IPS-15b (cell line): Measurements from ENCODE around the gene ATP2C2.
A peak's percentile ranks its signal among the peaks of the same experiment; 100 is the strongest.

Experiments used
- H3K27me3 ChIP-seq: one replicate; pipeline ENCODE4 v1.6.1; 2013; ENCODE audit warnings: low read length; ENCODE audit not compliant: control insufficient read depth, insufficient read depth
- H3K36me3 ChIP-seq: one replicate; pipeline ENCODE4 v1.6.1; 2013; ENCODE audit warnings: low read length; ENCODE audit not compliant: control insufficient read depth, insufficient read depth
- H3K4me1 ChIP-seq: one replicate; pipeline ENCODE4 v1.6.1; 2013; ENCODE audit warnings: mild to moderate bottlenecking, low read length; ENCODE audit not compliant: control insufficient read depth, insufficient read depth
- H3K4me3 ChIP-seq: one replicate; pipeline ENCODE4 v1.5.1; 2013; ENCODE audit warnings: low read depth, low read length
- H3K9ac ChIP-seq: one replicate; pipeline ENCODE4 v1.6.1; 2013; ENCODE audit warnings: low read depth, mild to moderate bottlenecking, low read length
- H3K9me3 ChIP-seq: one replicate; pipeline ENCODE4 v1.6.1; 2013; ENCODE audit warnings: mild to moderate bottlenecking, low read length; ENCODE audit not compliant: control insufficient read depth, insufficient read depth

Gene ATP2C2

GRCh38 chr16:84358601-84359295 is 9.6 kb upstream of the ATP2C2 start:
- no peak overlapping the region for H3K9ac ChIP-seq
- no peaks in the 10 kb centered on the region for H3K36me3 ChIP-seq
- no peaks in the 10 kb centered on the region for H3K9me3 ChIP-seq
- no peaks in the 10 kb centered on the region for H3K27me3 ChIP-seq
- no peak overlapping the region for H3K4me3 ChIP-seq
- H3K4me1 ChIP-seq: no peaks in the 10 kb centered on the region

GRCh38 chr16:84359326-84359725 is 9.0 kb upstream of the ATP2C2 start:
- no peaks in the 10 kb centered on the region for H3K36me3 ChIP-seq
- no peak overlapping the region for H3K9ac ChIP-seq
- H3K9me3 ChIP-seq: no peaks in the 10 kb centered on the region
- H3K4me3 ChIP-seq: no peak overlapping the region
- no peaks in the 10 kb centered on the region for H3K27me3 ChIP-seq
- no peaks in the 10 kb centered on the region for H3K4me1 ChIP-seq

GRCh38 chr16:84360170-84360569 is 8.2 kb upstream of the ATP2C2 start:
- Histone ChIP-seq H3K36me3 (no peaks in the 10 kb centered on the region), H3K4me3 (no peak overlapping the region), H3K9ac (no peak overlapping the region), H3K4me1 (no peaks in the 10 kb centered on the region), H3K27me3 (no peaks in the 10 kb centered on the region), H3K9me3 (no peaks in the 10 kb centered on the region)

- Histone ChIP-seq H3K4me1 (no peaks in the 10 kb centered on the region), H3K4me3 (no peak overlapping the region), H3K36me3 (no peaks in the 10 kb centered on the region), H3K9ac (no peak overlapping the region), H3K9me3 (no peaks in the 10 kb centered on the region), H3K27me3 (no peaks in the 10 kb centered on the region)
Observed at GRCh38 chr16:84360748-84361147, 7.6 kb upstream of the ATP2C2 start.

GRCh38 chr16:84361546-84361945 is 6.8 kb upstream of the ATP2C2 start:
- Histone ChIP-seq H3K27me3 (no peaks in the 10 kb centered on the region), H3K9me3 (no peaks in the 10 kb centered on the region), H3K4me1 (no peaks in the 10 kb centered on the region), H3K4me3 (no peak overlapping the region), H3K36me3 (no peaks in the 10 kb centered on the region), H3K9ac (no peak overlapping the region)

GRCh38 chr16:84362471-84362941 is 5.8 kb upstream of the ATP2C2 start:
- H3K4me1 ChIP-seq: no peaks in the 10 kb centered on the region
- H3K36me3 ChIP-seq: no peaks in the 10 kb centered on the region
- no peak overlapping the region for H3K4me3 ChIP-seq
- H3K9ac ChIP-seq: no peak overlapping the region
- peaks cover 8% of the 10 kb centered on the region for H3K27me3 ChIP-seq
- no peaks in the 10 kb centered on the region for H3K9me3 ChIP-seq

GRCh38 chr16:84366208-84366607 is 2.1 kb upstream of the ATP2C2 start:
- Histone ChIP-seq H3K27me3 (peaks cover 19% of the 10 kb centered on the region), H3K4me3 (no peak overlapping the region), H3K36me3 (no peaks in the 10 kb centered on the region), H3K9ac (no peak overlapping the region), H3K9me3 (no peaks in the 10 kb centered on the region), H3K4me1 (peaks cover 7% of the 10 kb centered on the region)

- no peaks in the 10 kb centered on the region for H3K36me3 ChIP-seq
- peaks cover 19% of the 10 kb centered on the region for H3K27me3 ChIP-seq
- H3K4me1 ChIP-seq: peaks cover 7% of the 10 kb centered on the region
- peak overlapping the region; percentile 73 for H3K4me3 ChIP-seq
- no peak overlapping the region for H3K9ac ChIP-seq
- no peaks in the 10 kb centered on the region for H3K9me3 ChIP-seq
Observed at GRCh38 chr16:84367297-84367680, 1.0 kb upstream of the ATP2C2 start.

GRCh38 chr16:84367750-84368307 is 509 bp upstream of the ATP2C2 start:
- H3K36me3 ChIP-seq: no peaks in the 10 kb centered on the region
- no peak overlapping the region for H3K9ac ChIP-seq
- peaks cover 19% of the 10 kb centered on the region for H3K27me3 ChIP-seq
- H3K9me3 ChIP-seq: no peaks in the 10 kb centered on the region
- H3K4me1 ChIP-seq: peaks cover 7% of the 10 kb centered on the region
- H3K4me3 ChIP-seq: peak overlapping the region; percentile 73

- H3K36me3 ChIP-seq: no peaks in the 10 kb centered on the region
- H3K9me3 ChIP-seq: no peaks in the 10 kb centered on the region
- peaks cover 7% of the 10 kb centered on the region for H3K4me1 ChIP-seq
- peak overlapping the region; percentile 73 for H3K4me3 ChIP-seq
- H3K9ac ChIP-seq: no peak overlapping the region
- H3K27me3 ChIP-seq: peaks cover 19% of the 10 kb centered on the region
Observed at GRCh38 chr16:84369105-84369504, 767 bp downstream of the ATP2C2 start.

GRCh38 chr16:84369938-84370627 is 1.7 kb downstream of the ATP2C2 start:
- H3K36me3 ChIP-seq: no peaks in the 10 kb centered on the region
- no peaks in the 10 kb centered on the region for H3K9me3 ChIP-seq
- H3K4me1 ChIP-seq: peaks cover 7% of the 10 kb centered on the region
- H3K9ac ChIP-seq: no peak overlapping the region
- H3K4me3 ChIP-seq: no peak overlapping the region
- peaks cover 19% of the 10 kb centered on the region for H3K27me3 ChIP-seq
